GM19025 (cell line): ENCODE data around the gene GRHL3.

ENCODE experiments used
- ATAC-seq: cut with Tn5 transposase; IDR thresholded peaks from one replicate; pipeline ENCODE4 v1.9.1; 2021; ENCODE audit warnings: mild to moderate bottlenecking, low read depth, moderate library complexity; ENCODE audit not compliant: unreplicated experiment

GRHL3 gene

DNA sequence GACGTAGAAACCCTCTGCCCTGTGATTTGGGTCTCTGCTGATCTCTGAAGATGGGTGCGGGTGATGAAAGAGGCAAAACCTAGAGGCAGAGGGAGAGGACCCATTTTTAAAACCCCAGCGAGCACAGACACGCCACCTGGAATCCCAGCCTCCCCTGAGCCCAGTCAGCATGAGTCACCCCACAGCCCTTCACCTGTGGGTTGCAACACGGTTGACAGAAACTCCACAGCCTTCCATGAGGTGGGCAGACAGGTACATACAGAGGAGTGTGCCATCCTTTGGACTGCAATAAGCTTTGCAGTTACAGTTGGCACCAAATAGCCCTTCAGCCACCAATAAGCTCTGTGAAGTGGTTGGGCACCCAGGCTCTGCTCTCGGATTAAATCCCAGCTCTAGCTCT, 2.1 kb upstream of the GRHL3 start:
- ATAC-seq: no peak

DNA sequence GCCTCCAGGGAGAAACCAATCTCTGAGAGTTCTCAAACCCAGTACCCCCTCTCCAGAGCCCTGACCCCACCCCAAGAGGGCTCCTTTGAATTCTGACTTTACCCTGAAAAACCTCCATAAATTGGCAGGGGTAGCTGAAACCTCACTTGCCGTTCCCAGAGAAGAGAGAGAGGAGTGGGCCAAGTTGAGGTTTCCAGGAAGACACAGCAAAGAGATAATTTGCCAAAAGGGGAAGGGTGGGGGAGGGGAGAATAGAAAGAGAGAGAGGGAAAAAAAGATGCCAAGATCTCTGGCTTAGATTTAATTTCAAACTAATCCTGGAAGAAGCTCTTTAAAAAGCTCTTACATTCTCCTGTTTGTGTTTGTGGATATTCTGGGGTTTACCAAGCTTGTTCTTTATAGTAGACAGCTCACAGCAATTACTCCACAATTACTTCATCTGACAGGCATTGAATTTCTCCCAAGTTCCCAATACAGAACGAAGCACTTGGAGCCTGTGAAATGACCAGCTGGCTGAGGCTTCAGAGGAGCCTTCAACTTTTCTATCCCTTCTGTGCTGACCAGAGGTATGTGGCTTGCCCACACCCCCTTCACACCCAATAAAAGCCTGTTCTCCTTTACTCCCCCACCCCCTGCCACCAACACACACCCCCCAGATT, 1.1 kb upstream of the GRHL3 start:
- no peak for ATAC-seq

GRCh38 chr1:24318615-24319311, 394 bp upstream of the GRHL3 start:
- no peak for ATAC-seq

DNA sequence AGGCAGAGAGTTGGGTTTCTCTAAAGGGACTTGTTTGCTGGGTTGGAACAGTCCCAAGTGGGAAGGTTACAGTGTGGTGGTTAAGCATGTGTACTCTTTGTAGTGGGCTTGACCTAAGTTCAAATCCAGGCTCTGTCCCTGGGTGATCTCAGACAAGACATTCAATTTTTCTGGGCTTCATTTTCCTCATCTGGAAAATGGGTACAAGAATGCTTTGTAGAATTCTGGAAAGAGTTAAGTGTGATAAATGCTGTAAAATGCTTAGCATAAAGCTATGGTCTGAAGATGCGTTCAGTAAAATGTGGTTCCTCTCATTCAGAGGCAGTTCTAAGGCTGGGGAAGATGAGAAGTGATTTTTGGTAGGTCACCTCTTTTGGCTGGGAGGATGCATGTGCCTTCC, 805 bp downstream of the GRHL3 start:
- no peak for ATAC-seq

DNA sequence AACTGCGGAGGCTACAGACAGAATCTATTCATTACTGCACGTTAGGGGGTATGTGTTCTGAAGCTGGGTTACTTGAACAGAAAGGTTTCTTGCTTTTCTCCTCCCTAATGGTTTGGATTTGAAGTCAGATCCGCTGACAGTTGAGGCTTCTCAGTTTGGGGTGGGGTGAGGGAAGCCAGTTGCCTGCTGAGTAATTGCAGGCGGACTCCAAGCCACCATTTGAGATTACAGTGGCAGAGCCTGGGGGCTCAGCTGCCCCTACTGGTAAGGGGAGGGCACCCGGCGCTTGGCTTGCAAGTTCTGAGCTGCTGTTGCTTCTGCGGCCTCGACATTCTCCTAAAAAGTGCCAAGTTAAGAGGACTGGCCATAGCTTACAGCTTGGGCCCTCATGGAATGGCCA, 2.0 kb downstream of the GRHL3 start:
- no peak for ATAC-seq

- peak; percentile 75 for ATAC-seq
These were observed 2.7 kb downstream of the GRHL3 start for GRCh38 chr1:24321697-24322469.

DNA sequence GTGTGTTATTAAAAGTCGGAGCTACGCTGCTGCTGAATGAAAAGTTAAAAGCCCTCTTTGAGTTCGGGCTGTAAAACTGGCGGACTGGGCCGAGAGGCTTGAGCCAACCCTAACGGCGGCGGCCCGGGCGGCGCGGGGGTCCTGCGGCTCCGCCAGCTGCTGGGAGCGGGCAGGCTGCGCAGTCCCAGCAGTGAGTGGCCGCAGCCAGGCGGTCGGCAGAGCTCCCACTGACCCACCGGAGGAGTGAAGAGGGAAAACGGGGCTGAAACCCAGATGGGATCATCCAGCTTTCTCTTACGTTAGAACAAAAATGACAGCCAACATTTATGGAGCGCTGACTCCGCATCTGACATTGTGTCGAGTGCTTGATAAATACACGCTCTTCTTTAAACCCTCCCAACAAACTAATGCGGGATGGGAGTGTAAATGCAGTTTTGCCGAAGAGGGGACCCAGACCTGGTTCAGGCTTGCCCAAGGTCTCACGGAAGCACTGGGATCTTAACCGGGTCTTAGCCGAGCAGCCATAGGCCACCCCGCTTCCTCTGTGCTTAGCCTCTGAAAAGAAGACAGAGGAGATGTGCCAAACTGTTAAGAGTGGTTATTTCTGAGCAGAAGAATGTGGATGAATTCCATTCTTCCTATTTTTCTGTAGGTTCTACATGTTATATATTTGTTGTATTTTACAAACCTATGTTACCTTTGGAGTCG, 3.5 kb downstream of the GRHL3 start:
- ATAC-seq: no peak

GRCh38 chr1:24323281-24323680, 4.1 kb downstream of the GRHL3 start:
- no peak for ATAC-seq

DNA sequence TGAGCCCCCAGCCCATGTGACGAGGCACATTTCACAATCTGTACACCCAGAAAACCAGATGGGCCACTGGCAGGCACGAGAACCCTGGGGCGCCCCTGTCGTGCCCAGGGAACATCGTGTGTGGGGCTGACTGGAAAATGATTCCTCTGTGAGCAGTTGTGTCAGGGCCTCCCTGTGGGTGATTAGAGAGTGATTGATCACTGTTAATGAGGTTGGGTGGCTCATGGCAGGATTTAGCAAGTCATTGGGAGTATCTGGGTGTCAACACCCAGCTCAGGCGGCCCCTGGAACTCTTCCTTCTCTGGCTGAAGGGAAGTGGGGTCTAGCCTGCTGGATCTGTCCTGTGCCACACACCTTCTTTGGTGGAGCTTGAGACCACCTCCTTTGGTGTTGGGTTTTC, 5.7 kb downstream of the GRHL3 start:
- no peak for ATAC-seq

DNA sequence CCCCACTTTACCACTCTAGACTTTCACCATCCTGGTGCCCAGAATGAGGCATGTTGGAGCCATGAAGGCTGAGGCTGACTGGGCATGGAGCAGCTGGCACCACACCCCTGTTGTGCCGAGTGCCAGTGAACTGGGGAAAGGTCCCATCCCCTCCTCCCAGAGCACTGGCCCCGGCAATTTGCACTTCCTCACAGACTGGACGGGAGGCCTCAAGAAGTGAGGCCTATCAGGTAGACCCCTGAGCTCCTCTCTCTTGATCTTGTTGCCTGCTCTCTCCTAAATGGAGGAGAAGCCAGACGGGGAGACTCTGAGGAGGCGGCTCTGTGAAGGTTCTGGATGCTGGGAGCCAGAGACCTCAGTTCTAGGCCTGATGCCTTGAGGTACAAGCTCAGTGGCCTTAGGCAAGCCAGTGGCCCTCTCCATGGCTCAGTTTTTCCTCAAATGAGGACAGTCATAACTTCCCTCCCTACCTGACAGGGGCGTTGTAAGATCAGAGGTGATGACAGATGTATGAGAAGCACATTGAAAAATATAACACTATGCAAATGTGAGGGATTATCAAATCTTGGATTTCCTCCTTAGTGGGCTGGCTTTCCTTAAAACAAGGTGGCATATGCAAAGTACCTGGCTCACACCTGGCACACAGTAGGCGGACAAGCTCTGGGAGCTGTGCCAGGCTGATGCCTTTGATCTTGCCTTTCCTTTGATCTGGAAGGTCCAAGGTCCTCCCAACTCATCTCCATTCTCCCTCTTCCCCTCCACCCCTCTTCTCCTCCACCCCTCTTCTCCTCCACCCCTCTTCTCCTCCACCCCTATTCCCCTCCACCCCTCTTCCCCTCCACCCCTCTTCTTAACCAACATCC, 6.7 kb downstream of the GRHL3 start:
- ATAC-seq: no peak

GRCh38 chr1:24327486-24327885, 8.3 kb downstream of the GRHL3 start:
- no peak for ATAC-seq

- ATAC-seq: no peak
These were observed 8.7 kb downstream of the GRHL3 start for GRCh38 chr1:24327891-24328290.

DNA sequence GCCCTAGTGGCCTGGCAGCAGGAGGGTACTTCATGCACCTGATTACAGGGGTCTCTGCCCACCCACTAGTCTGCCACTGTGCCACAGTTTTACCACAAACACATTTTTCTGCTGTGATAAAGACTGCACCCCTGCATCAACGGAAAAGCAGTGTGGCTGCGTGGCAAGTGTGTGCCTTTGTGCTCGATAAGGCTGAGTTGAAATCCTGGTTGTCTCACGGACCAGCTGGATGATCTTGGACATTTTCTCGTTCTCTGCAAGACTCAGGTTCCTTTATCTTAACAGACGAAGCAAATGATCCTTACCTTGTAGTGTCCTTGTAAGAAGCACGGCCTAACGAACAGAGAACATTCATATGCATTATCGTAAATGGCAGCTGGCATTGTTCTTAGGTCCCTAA, 10.2 kb downstream of the GRHL3 start:
- no peak for ATAC-seq

DNA sequence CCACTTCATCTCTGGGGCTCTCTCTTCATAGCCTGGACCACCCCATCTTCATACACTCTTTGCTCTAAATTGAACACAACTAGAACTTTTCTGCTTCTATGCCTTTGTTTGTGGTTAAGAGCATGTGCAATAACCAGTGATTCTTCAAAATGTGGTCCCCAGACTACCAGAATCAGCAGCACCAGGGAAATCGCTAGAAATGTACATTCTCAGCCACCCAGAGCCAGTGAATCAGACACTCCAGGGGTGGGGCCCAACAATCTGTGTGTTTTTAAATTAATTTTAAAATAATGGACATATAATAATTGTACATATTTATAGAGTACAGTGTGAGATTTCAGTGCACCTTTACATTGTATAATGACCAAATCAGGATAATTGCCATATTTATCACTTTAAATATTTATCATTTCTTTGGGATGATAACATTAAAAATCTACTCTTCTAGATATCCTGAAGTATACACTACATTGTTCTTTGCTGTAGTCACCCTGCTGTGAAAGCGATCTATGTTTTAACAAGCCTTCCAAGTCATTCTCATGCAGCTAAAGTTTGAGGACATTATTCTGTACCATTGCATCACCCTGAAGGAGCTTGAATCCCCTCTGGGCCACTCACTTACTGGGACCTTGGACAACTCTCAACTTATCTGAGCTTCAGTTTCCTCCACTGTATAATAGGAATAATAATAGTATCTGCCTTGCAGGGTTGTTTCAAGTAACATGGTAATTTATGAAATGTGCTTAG, 10.8 kb downstream of the GRHL3 start:
- no peak for ATAC-seq

DNA sequence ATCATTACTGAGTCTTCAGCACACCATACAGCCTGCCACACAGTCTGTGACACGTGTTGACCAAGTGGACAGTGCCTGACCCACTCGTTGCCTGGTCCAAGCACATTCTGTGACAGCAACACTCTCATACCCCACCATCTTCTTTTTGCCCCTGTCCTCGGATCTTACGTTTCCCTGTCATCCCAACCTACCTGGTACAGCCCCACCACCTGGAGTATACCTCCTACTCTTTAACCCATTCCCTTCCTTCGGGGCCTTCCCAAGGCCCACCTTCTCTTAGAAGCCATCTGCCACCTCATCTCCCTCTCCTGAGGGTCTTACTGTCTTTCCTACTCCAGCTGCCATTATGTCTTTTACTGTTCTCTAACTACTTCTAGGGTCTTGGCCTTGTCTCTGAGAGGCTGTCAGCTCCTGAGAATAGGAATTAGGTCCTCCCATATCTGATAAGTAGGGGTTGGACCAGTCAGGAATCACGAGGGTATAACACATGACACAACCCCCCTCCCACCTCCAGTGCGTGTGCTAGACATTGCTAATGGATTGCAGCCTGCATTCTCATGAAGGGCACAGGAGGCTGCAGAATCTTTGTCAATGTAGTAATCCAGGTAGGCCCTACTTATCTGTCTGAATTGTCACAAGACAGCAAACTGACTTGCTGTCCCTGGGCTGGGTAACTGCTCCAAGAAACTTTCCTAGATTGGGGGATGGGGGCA, 13.0 kb downstream of the GRHL3 start:
- ATAC-seq: no peak

- no peak for ATAC-seq
These were observed 16.9 kb downstream of the GRHL3 start for GRCh38 chr1:24336075-24336474.

- ATAC-seq: no peak
These were observed 18.3 kb downstream of the GRHL3 start for GRCh38 chr1:24337455-24337854.

DNA sequence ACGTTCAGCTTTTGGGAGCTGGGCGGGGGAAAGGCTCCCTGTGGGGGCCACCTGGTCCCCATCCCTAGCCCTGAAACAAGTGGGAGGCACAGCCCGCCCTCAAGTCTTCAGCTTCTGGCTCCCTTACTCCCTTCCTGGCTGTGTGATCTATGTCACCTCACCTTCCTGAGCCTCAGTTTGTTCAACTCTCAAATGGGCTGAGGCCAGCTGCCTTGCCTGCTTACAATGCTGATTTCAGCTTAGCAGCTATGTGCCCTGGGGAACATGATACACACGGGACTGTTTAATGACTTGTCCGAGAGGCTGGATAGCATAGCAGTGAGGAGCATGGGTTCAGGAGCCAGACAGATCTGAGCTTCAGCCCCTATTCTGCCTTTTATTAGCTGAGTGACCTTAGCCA, 19.3 kb downstream of the GRHL3 start:
- ATAC-seq: no peak

- no peak for ATAC-seq
These were observed 20.8 kb downstream of the GRHL3 start for GRCh38 chr1:24339996-24340395.
